K562 (cell line): ENCODE results near the gene TAS2R19. TPM values are rescaled to one million over a fixed set of nuclear protein-coding genes. Genes with fewer than 3 reads are reported as not detected.

Experiments used
- CC2D1A ChIP-seq: fragments of 450-650 bp; IDR thresholded peaks from 2 replicates; pipeline ENCODE4 v1.6.1; 2017; ENCODE audit warnings: mild to moderate bottlenecking
- E4F1 ChIP-seq: fragments of 250-450 bp; sonication (Bioruptor Pico); IDR thresholded peaks from 2 replicates; pipeline ENCODE4 v1.5.0; 2021; ENCODE audit warnings: mild to moderate bottlenecking, borderline replicate concordance
- ELF4 ChIP-seq: fragments of 450-650 bp; formaldehyde crosslinking; IDR thresholded peaks from 2 replicates; pipeline ENCODE4 v1.4.0; 2022; ENCODE audit warnings: missing genetic modification characterization
- HOXB6 ChIP-seq: fragments of 250-450 bp; sonication (Bioruptor Pico); IDR thresholded peaks from 2 replicates; pipeline ENCODE4 v1.5.1; 2022; ENCODE audit warnings: mild to moderate bottlenecking, borderline replicate concordance
- LARP7 ChIP-seq: fragments of 450-650 bp; IDR thresholded peaks from 2 replicates; pipeline ENCODE4 v1.6.1; 2016
- MCM2 ChIP-seq: fragments of 450-650 bp; IDR thresholded peaks from 2 replicates; pipeline ENCODE4 v1.6.1; 2017; ENCODE audit warnings: low read depth, mild to moderate bottlenecking
- MED1 ChIP-seq: sonication (generic); formaldehyde crosslinking; IDR thresholded peaks from 2 replicates; pipeline ENCODE4 v1.8.1; 2023; ENCODE audit warnings: missing genetic modification reagents, borderline replicate concordance
- NONO ChIP-seq, 2 experiments: fragments of 200-400 bp in 1 of 2; fragments of 450-650 bp in 1 of 2; formaldehyde crosslinking in 1 of 2; IDR thresholded peaks; 2 replicates each; pipeline ENCODE4 v1.6.1; 2017; ENCODE audit warnings: low read depth in 2 of 2, mild to moderate bottlenecking in 2 of 2, moderate library complexity in 2 of 2, low read length in 1 of 2
- PPARD ChIP-seq: fragments of 250-450 bp; sonication (Bioruptor Pico); IDR thresholded peaks from 2 replicates; pipeline ENCODE4 v1.8.0; 2022; ENCODE audit warnings: inconsistent platforms, mild to moderate bottlenecking, moderate library complexity
- PTRF ChIP-seq: fragments of 450-650 bp; IDR thresholded peaks from 2 replicates; pipeline ENCODE4 v1.6.1; 2016; ENCODE audit warnings: mild to moderate bottlenecking, missing genetic modification characterization, missing compliant biosample characterization
- TFAM ChIP-seq: fragments of 250-450 bp; sonication (Bioruptor Pico); conservative IDR thresholded peaks from 2 replicates; pipeline ENCODE4 v1.5.0; 2021; ENCODE audit warnings: mild to moderate bottlenecking, moderate library complexity
- XRCC4 ChIP-seq: IDR thresholded peaks from one replicate; pipeline ENCODE4 v1.6.1; 2011; ENCODE audit not compliant: insufficient read depth, insufficient read length; ENCODE audit errors: extremely low read depth
- ZNF764 ChIP-seq: fragments of 250-450 bp; sonication (Bioruptor Pico); IDR thresholded peaks from 2 replicates; pipeline ENCODE4 v1.4.0; 2020; ENCODE audit warnings: low read depth, mild to moderate bottlenecking, moderate library complexity
- polyA plus RNA-seq, 8 experiments: library from polyadenylated mRNA; depleted of rRNA in 4 of 8; stranded (reverse) in 5 of 8; unstranded in 3 of 8; fragments of >200 nt; fragmentation: Nextera tagmentation in 2 of 8; fragmentation: Illumina TruSeq in 1 of 8; extraction: Ambion mirVana in 2 of 8; extraction: Trizol in 1 of 8; gene quantifications; 2 replicates each; pipeline versions ENCODE4 v1.2.1 to v1.2.3, GENCODE V29; 2011 to 2014; ENCODE audit warnings: inconsistent platforms in 1 of 8, missing spikeins in 1 of 8
- total RNA-seq, 7 experiments: library from RNA; depleted of rRNA in 6 of 7; stranded (reverse); fragments of >200 nt in 6 of 7; fragmentation: Illumina TruSeq in 2 of 7; extraction: Trizol in 2 of 7; gene quantifications; 2 replicates each; pipeline versions ENCODE4 v1.2.1 to v1.2.3, GENCODE V29; 2011 to 2021; ENCODE audit warnings: low replicate concordance in 1 of 7
- TF ChIP-seq, protein P1 (sequence below): fragments of 450-650 bp; formaldehyde crosslinking; IDR thresholded peaks from 2 replicates; pipeline ENCODE4 v1.4.0; 2022; ENCODE audit warnings: mild to moderate bottlenecking, moderate library complexity
- TF ChIP-seq, protein P2 (sequence below): sonication (generic); formaldehyde crosslinking; IDR thresholded peaks from 2 replicates; pipeline ENCODE4 v1.8.0; 2023; ENCODE audit warnings: missing genetic modification reagents, mild to moderate bottlenecking, borderline replicate concordance

TAS2R19 gene
- total and polyA plus RNA-seq, 9 of the 15 experiments (the other 6 are each of a cell fraction or from before 2014, with no cell fraction given): 0.13 to 3.0 (median 0.86) TPM; not detected in 2

- no peak for TF ChIP-seq XRCC4
- TF ChIP-seq MCM2: no peak
- TF ChIP-seq MED1 (CRISPR knock-in tag): no peak
- TF ChIP-seq, protein P1, sequence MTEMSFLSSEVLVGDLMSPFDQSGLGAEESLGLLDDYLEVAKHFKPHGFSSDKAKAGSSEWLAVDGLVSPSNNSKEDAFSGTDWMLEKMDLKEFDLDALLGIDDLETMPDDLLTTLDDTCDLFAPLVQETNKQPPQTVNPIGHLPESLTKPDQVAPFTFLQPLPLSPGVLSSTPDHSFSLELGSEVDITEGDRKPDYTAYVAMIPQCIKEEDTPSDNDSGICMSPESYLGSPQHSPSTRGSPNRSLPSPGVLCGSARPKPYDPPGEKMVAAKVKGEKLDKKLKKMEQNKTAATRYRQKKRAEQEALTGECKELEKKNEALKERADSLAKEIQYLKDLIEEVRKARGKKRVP: no peak
- TF ChIP-seq, protein P2, sequence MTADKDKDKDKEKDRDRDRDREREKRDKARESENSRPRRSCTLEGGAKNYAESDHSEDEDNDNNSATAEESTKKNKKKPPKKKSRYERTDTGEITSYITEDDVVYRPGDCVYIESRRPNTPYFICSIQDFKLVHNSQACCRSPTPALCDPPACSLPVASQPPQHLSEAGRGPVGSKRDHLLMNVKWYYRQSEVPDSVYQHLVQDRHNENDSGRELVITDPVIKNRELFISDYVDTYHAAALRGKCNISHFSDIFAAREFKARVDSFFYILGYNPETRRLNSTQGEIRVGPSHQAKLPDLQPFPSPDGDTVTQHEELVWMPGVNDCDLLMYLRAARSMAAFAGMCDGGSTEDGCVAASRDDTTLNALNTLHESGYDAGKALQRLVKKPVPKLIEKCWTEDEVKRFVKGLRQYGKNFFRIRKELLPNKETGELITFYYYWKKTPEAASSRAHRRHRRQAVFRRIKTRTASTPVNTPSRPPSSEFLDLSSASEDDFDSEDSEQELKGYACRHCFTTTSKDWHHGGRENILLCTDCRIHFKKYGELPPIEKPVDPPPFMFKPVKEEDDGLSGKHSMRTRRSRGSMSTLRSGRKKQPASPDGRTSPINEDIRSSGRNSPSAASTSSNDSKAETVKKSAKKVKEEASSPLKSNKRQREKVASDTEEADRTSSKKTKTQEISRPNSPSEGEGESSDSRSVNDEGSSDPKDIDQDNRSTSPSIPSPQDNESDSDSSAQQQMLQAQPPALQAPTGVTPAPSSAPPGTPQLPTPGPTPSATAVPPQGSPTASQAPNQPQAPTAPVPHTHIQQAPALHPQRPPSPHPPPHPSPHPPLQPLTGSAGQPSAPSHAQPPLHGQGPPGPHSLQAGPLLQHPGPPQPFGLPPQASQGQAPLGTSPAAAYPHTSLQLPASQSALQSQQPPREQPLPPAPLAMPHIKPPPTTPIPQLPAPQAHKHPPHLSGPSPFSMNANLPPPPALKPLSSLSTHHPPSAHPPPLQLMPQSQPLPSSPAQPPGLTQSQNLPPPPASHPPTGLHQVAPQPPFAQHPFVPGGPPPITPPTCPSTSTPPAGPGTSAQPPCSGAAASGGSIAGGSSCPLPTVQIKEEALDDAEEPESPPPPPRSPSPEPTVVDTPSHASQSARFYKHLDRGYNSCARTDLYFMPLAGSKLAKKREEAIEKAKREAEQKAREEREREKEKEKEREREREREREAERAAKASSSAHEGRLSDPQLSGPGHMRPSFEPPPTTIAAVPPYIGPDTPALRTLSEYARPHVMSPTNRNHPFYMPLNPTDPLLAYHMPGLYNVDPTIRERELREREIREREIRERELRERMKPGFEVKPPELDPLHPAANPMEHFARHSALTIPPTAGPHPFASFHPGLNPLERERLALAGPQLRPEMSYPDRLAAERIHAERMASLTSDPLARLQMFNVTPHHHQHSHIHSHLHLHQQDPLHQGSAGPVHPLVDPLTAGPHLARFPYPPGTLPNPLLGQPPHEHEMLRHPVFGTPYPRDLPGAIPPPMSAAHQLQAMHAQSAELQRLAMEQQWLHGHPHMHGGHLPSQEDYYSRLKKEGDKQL (CRISPR knock-in tag): no peak
- TF ChIP-seq PPARD (CRISPR knock-in tag): no peak
- no peak for TF ChIP-seq PTRF (tag)
- TF ChIP-seq ZNF764 (CRISPR knock-in tag): no peak
- no peak for TF ChIP-seq ELF4 (CRISPR knock-in tag)
- TF ChIP-seq E4F1 (CRISPR knock-in tag): no peak
- no peak for TF ChIP-seq HOXB6 (CRISPR knock-in tag)
- TF ChIP-seq LARP7: no peak
- no peak for TF ChIP-seq NONO (IDR thresholded peaks at IDR 0.05; ENCODE audit: low read depth in 2 of 2, low read length in 1 of 2)
- no peak for TF ChIP-seq TFAM (CRISPR knock-in tag)
- no peak for TF ChIP-seq CC2D1A
Observed at GRCh38 chr12:11031307-11031706, 8.9 kb upstream of the TAS2R19 start, which contains the start of gene TAS2R31 (continued).
